ENCODE measurements around the gene TLK2.
"Not testable (repeated sequence)": the region's sequence is repeated elsewhere in the genome, so short reads cannot be mapped to it uniquely, and the experiment has no call there.

The TLK2 gene

DNA sequence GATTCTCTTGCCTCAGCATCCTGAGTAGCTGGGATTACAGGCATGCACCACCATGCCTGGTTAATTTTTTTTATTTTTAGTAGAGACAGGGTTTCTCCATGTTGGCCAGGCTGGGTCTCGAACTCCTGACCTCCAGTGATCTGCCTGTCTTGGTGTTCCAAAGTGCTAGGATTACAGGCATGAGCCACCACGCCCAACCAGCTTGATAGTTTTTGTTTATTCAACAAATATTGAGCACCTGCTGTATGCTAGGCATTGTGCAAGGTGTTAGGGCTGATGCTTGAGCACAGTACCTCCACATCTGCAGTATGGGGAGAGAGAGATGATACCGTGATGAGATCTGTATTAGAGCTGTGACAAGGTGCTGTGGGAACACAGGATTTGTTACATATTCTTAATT lies 3.9 kb downstream of the TLK2 start:
- in situ Hi-C loops (cut with MboI; ENCODE audit: low sequenced_read_pairs), result not testable (repeated sequence)

DNA sequence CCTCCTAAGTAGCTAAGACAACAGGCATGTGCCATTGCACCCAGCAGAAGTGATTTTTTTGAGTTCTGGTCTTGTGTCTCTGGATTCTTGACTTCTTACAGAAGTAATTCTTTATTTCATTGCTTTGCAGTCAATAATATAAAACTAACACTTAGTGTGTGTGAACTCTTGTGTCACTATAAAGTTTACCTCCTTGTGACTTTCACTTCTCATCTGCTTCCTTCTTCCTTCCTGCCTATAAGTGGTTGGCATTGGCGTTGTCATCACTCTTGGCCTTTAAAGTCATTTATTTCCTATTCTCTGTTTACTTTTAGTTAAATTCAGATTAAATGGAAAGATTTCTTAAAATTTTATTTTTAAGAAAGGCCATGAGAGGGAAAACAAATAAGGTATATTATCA lies 12.4 kb downstream of the TLK2 start:
- in situ Hi-C loops (cut with MboI; ENCODE audit: low sequenced_read_pairs), result not testable (repeated sequence)

DNA sequence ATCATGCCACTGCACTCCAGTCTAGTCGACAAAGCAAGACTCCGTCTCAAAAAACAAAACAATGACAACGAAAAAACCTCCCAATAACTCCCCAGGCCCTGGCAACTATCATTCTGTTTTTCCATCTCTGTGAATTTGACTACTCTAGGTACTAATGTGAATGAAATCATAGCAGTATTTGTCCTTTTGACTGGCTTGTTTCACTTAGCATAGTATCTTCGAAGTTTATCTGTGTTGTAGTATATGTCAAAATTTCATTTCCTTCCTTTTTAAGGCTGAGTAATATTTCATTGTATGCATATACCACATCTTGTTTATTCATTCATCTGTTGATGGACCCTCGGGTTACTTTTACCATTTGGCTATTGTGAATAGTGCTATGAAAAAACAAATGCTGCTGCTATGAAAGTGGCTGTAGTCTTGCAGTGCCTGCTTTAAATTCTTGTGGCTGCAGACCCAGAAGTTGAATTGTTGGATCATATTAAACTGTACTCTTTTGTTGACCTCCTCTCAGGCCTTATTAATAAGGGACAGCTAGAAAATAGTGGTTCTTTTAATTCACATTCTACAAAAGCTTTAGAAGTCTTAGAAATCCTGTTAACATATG lies 14.5 kb downstream of the TLK2 start:
- in situ Hi-C loops (cut with MboI; ENCODE audit: low sequenced_read_pairs), result not testable (repeated sequence)

DNA sequence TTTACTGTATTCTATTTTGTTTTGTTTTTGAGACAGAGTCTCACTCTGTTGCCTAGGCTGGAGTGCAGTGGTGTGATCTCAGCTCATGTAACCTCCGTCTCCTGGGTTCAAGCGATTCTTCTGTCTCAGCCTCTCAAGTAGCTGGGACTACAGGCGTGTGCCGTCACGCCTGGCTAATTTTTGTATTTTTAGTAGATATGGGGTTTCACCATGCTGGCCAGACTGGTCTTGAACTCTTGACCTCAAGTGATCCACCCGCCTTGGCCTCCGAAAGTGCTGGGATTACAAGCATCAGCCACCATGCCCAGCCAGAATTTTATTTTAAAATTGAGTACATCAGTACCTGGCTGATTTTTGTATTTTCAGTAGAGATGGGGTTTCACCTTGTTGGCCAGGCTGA lies 15.4 kb downstream of the TLK2 start:
- in situ Hi-C loops (cut with MboI; ENCODE audit: low sequenced_read_pairs), result not testable (repeated sequence)

DNA sequence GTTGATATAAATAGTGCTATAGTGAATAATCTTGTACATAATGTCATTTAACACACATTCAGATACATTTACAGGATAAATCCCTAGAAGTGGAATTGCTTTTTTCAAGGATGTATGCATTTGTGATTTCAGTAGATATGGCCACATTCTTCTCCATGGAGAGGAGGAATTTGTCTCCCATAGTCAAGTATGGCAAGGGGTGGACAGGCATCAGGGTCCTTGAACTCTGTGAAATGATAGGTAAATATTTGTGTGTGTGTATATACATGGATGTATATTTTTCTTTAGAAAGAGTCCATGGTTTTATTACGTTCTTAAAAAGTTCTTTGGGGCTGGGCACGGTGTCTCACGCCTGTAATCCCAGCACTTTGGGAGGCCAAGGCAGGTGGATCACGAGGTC lies 17.7 kb downstream of the TLK2 start:
- in situ Hi-C loops (cut with MboI; ENCODE audit: low sequenced_read_pairs), result not testable (repeated sequence)

DNA sequence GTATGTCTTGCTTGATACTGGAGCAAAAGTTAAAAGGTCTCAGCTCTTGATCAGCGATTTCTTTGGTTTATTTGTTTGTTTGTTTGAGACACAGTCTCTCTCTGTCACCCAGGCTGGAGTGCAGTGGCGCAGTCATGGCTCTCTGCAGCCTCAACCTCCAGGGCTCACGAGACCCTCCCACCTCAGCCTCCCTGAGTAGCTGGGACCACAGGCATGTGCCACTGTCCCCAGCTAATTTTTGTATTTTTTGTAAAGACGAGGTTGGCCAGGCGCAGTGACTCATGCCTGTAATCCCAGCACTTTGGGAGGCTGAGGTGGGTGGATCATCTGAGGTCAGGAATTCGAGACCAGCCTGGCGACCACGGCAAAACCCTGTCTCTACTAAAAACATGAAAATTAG lies 20.2 kb downstream of the TLK2 start:
- in situ Hi-C loops (cut with MboI; ENCODE audit: low sequenced_read_pairs), result not testable (repeated sequence)

DNA sequence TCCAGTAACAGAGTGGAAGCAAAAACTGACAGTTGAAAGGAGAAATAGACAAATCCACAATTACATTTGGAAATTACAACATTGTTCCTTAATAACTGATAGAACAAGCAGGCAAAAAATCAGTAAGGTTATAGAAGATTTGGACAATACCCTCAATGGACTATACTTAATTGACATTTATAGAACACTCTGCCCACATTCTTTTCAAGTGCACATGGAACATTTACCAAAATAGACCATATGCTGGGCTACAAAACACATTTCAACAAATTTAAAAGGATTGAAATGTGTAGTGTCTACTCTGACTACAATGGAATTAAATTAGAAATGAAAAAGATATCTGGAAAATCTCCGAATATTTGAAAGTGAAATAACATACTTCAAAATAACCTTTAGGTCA lies 21.8 kb downstream of the TLK2 start:
- in situ Hi-C loops (cut with MboI; ENCODE audit: low sequenced_read_pairs), result not testable (repeated sequence)

DNA sequence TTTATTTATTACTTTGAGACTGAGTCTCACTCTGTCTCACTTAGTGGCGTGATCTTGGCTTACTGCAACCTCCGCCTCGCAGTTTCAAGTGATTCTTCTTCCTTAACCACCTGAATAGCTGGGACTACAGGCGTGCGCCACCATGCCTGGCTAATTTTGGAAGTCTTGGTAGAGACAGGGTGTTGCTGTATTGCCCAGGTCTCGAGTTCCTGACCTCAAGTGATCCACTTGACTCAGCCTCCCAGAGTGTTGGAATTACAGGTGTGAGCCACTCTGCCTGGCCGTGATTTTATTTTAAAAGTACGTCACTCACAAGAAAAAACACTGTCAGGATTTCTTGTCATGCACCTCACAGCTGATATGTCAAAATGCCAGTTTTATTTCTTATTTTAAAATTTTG lies 26.2 kb downstream of the TLK2 start:
- in situ Hi-C loops (cut with MboI; ENCODE audit: low sequenced_read_pairs), result not testable (repeated sequence)

DNA sequence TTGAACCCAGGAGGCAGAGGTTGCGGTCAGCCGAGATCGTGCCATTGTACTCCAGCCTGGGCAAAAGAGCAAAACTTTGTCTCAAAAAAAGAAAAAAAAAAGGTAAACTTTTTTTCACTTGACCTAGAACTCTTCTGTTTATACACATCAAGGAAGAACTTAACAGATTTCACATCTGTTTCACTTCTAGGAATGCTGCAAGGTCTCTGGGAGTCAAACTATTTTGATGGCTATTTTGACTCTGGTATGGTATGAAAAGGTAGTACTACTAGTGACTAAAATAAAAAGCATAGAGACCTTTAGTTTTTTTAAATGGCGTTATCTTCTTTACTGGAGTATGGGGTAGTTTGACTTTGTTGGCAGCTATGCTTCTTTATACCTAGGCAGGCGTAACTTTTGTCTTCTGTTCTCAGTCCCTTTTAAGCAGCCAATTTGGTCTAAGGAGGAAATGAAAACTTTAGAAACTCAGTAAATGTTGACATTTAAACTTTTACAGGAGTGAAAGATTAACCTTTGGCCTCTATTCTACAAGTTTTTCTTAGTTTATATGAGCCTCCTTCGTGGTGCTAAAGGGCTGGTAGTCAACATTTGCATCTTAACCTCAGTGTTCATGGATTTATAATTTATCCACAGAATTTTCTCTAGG lies 28.7 kb downstream of the TLK2 start:
- in situ Hi-C loops (cut with MboI; ENCODE audit: low sequenced_read_pairs), result not testable (repeated sequence)

DNA sequence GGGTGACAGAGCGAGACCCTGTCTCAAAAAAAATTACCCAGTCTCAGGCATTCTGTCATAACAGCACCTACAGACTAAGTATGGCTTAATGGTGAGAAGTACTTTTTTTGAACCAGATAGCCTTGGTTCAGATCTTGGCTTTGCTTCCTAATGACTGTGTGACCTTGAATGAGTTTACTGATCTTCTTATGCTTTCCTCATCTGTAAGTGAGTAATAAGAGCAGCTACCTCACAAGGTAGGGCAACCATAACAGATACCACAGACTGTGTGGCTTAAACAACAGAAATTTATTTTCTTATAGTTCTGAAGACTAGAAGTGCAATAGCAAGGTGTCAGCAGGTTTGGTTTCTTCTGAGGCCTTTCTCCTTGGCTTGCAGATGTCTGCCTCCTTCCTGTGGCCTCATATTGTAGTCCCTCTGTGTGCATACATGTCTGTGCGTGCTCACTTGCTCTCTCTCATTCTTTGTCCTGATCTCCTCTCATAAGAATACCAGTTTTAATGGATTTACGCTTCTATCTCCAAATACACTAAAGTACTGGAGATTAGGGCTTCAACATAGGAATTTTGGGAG lies 31.7 kb downstream of the TLK2 start:
- in situ Hi-C loops (cut with MboI; ENCODE audit: low sequenced_read_pairs), result not testable (repeated sequence)

DNA sequence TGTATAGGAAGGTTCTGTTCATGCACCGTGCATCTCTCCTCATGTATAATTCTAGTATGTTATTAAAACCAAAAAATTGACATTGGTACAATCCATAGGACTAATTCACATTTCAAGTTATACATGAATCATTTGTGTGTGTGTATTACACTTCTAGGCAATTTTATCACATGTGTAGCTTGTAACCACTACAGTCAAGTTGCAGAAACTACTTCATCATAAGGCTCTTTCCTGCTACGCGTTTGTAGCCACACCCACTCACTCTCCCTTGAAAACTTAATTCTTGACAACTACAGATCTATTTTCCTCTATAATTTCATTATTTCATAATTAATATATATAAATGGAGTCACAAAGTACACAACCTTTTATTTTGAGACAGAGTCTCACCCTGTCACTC lies 32.4 kb downstream of the TLK2 start:
- in situ Hi-C loops (cut with MboI; ENCODE audit: low sequenced_read_pairs), result not testable (repeated sequence)

DNA sequence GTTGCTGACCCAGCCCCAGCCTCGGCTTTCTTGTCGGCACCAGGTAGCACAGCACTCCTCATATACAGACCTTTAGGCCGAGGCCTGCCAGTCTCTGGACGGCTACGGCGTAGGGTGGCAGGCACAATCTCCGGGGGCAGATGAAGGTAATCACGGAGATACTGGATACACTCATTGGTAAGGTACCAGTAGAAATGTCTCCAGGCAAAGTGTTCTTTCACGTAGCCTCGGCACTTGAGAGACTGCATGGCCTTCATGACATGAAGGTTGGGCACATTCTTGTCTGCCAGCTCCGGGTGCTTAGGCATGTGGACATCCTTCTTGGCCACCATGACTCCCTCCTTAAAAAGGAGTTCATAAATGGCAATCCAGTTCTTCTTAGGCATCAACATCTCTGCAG lies 37.8 kb downstream of the TLK2 start:
- in situ Hi-C loops (cut with MboI; ENCODE audit: low sequenced_read_pairs), result not testable (repeated sequence)

DNA sequence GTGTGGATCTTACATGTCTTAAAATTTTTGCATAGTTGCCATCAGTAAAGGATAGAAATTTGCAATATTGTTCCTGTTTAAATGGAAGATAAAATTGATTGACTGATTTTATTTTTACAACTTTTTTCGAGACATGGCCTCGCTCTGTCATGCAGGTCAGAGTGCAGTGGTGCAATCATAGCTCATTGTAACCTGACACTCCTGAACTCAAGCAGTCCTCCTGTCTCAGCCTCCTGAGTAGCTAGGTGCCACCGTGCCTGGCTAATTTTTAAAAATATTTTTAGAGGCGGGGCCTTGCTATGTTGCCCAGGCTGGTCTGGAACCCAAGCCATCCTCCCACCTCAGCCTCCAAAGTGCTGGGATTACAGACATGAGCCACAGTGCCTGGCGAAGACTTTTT lies 42.7 kb downstream of the TLK2 start:
- in situ Hi-C loops (cut with MboI; ENCODE audit: low sequenced_read_pairs), result not testable (repeated sequence)

DNA sequence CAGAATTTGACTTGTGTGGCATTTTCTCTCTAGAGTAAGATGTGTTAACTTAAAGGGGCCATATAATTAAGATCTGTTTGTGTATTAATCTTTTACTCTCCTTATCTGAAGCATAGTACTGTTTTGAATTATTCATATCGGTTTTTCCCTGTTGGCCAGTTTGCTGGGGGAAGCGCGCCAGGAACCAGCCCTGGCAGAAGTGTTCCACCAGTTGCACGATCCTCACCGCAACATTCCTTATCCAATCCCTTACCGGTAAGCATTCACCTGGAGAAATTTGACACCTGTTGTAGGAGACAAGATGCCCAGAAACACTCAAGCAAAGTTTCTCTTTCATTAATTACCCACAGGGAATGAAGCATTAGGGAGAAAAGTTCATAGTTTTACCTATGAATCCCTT lies 45.5 kb downstream of the TLK2 start:
- in situ Hi-C loops (cut with MboI; ENCODE audit: low sequenced_read_pairs), result not testable (repeated sequence)

DNA sequence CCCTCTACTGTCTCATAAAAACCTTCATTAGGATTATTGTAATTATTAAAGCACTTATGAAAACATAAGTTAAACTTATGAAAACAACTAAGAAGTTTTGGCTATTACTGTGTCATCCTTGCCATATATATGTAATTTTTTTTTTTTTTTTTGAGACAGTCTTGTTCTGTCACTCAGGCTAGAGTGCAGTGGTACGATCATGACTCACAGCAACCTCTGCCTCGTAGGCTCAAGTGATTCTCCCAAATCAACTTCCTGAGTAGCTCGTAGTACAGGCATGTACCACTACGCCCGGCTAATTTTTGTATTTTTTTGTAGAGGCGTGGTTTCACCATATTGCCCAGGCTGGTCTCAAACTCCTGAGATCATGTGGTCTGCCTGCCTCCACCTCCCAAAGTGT lies 46.7 kb downstream of the TLK2 start:
- in situ Hi-C loops (cut with MboI; ENCODE audit: low sequenced_read_pairs), result not testable (repeated sequence)

DNA sequence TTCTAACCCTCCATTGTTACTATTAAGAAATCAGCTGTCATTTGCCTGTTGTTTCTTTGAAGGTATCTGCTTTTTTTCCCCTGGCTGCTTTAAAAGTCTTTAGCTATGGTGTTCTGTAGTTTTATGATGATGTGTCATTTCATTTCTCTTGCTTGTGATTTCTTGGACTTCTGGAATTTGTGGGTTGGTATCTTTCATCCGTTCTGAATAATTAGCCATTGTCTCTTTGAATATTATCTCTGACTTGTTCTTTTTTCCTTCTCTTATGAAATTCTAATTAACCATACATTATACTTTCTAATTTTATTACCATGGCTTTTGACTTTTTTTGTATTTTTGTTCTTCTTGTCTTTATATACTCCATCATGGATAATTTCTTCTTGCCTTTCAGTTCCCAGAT lies 52.3 kb downstream of the TLK2 start:
- in situ Hi-C loops (cut with MboI; ENCODE audit: low sequenced_read_pairs), result not testable (repeated sequence)

DNA sequence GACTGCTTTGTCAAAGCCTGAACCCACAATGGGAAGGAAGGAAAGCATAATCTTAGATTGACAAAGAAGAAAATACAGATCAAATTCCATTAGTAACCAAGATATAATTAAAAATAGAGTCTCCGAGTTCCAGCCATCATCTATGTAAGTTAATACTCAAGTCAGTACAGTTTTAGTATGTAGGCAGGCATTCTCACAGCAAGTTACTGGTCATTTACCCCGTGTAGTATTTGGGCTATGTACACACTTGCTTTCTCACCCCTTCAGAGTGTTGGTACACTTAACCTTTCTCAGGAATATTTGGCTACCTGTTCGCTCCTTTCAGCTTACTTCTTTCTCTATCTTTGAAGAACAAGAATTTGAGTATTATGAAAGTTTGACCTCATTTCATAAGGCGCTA lies 57.9 kb downstream of the TLK2 start:
- in situ Hi-C loops (cut with MboI; ENCODE audit: low sequenced_read_pairs), result not testable (repeated sequence)

DNA sequence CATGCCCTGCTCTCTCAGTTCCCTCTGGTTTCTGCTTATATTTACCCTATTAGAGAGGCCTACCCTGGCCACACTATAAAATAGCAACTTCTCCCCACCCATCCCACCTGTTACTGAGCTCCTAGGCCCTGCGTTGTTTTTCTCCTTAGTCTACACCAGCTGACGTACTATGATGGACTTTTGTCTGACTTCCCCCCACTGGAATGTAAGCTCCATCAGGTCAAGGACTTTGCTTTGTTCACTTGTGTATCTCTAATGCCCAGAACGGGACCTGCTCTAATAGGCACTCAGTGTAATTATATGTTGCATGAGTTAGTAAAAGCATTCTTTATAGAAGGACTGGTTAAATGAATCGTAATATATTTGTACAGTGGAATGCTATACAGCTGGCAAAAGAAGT lies 62.4 kb downstream of the TLK2 start:
- in situ Hi-C loops (cut with MboI; ENCODE audit: low sequenced_read_pairs), result not testable (repeated sequence)

DNA sequence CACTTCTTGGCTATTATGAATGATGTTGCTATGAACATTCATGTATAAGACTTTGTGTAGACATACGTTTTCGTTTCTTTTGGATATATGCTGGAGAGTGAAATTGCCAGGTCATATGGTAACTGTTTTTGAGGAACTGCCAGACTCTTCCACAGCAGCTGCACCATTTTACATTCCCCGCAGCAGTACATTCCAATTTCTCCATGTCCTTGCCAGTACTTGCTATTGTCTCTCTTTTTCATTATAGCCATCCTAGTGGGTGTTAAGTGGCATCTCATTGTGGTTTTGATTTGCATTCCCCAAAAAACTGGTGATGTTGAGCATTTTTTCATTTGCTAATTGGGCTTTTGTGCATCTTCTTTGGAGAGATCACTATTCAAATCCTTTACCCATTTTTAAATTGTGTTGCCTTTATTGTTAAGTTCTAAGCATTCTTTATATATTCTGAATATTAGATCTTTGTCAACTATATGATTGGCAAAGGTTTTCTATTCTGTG lies 64.7 kb downstream of the TLK2 start:
- in situ Hi-C loops (cut with MboI; ENCODE audit: low sequenced_read_pairs), result not testable (repeated sequence)

DNA sequence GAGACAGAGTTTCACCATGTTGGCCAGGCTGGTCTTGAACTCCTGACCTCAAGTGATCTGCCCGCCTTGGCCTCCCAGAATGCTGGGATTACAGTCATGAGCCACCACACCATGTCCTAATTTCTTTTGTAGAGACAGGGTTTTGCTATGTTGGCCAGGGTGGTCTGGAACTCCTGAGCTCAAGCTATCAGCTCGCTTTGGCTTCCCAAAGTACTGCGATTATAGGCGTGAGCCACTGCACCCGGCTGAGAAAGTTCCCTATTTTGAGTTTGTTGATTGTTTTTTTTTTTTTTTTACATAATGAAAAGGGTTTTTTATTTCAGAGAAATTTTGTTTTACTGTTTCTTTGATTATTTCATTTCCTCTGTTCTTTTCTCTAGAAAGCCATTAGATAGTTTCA lies 67.4 kb downstream of the TLK2 start:
- in situ Hi-C loops (cut with MboI; ENCODE audit: low sequenced_read_pairs), result not testable (repeated sequence)

DNA sequence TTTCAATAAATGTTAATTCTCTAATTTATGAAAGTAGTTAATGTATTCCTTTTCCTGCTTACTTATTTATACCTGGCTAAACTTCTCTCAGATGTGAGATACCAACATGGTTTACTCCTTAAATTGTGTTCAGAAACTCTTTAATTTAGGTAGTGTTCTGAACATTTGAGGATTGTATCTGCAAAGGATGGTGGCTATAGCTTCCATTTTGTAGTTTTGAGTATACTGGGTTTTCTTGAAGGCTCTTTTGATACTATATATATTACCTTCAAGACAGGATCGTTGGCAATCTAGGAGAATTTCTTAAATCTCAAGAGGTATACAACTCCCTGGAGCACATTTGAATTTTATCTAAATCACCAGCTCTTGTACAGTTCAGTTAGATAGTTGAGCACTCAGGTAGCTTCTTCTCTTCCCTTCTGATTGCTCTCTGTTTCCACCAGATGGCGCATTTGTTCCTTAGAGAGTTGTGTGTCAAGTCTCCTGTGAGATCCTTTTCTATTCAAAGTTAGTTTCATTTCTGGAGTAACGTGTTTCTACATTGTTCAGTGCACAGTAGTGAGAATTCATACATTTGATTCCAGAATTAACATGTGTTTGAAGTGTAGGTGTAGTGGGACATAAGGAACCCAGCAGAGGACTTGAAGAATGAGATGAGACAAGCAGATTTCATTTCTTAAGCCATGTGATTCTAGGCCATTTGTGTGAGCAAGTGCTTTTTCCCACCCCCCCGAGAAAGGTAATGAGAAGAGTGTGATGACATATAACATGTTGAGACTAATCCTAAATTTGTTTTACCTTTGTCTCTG lies 74.4 kb downstream of the TLK2 start:
- in situ Hi-C loops (cut with MboI; ENCODE audit: low sequenced_read_pairs), result not testable (repeated sequence)

DNA sequence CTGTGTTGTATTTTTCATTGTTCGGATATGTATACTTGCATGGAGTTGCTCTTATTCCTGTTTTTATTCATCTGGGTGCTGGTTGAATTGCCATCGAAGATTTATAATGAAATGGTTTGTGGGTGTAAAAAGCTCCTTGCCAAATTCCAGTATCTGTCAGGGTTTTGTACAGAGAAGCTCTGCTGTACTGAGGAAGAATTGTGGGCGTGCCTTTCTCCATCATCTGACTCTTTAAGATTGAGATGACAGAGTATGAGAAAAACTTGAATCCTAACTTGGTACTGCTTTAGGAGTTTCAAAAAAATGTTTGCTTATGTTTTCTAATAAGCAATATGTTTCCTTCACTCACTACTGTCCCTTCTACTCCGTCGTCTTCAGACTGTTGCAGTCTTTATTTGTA lies 78.9 kb downstream of the TLK2 start:
- in situ Hi-C loops (cut with MboI; ENCODE audit: low sequenced_read_pairs), result not testable (repeated sequence)
